HCT116 (cell line): ENCODE measurements around the gene KIAA1549. TPM values are rescaled to one million over a fixed set of nuclear protein-coding genes. Genes with fewer than 3 reads are reported as not detected.
A peak's percentile ranks its signal among the peaks of the same experiment; 100 is the strongest.

Experiments used
- ATAC-seq: fragments of 200-7000 bp; cut with Tn5 transposase; 2 replicates; pipeline ENCODE4 v1.9.1; 2020; ENCODE audit warnings: mild to moderate bottlenecking, moderate library complexity
- BruUV-seq: library from RNA; stranded (reverse); fragments of 400-500 nt; replicated peaks from 2 replicates; lab custom pipeline; 2021; lab: Mats Ljungman, UMichigan
- CTCF ChIA-PET: fragments of 300-600 bp; sonication (Branson Sonifier 250); formaldehyde crosslinking; loops from one replicate; lab custom pipeline; 2021; ENCODE audit warnings: antibody characterized with exemption; lab: Charles Lee
- POLR2A ChIA-PET: fragments of 300-600, 350-600 bp; sonication (Branson Sonifier 250); formaldehyde crosslinking; loops from one replicate; lab custom pipeline; 2021; ENCODE audit warnings: antibody characterized with exemption; lab: Charles Lee
- RAD21 ChIA-PET, 2 experiments: fragments of 300-600 bp; sonication (Branson Sonifier 250); formaldehyde crosslinking; loops; one replicate each; lab custom pipeline; 2023; ENCODE audit warnings: low total read pairs in 2 of 2; ENCODE audit not compliant: uncharacterized antibody in 2 of 2, unreplicated experiment in 2 of 2, low non-redundant PET in 1 of 2; lab: Charles Lee
- DNase-seq: peaks from one replicate; pipeline ENCODE4 v3.0.0-alpha.2; 2010; ENCODE audit warnings: low read depth, low spot score
- H2AFZ ChIP-seq: fragments of 200-600 bp; shearing (Covaris generic), sonication (generic); 2 replicates; pipeline ENCODE4 v1.6.1; 2017; ENCODE audit warnings: low read depth, mixed run types, mixed read lengths, antibody characterized with exemption, low read length; ENCODE audit not compliant: poor library complexity, severe bottlenecking
- H3K27ac ChIP-seq: 2 replicates; pipeline ENCODE4 v1.5.1; 2012; ENCODE audit warnings: low read depth, low read length
- H3K27me3 ChIP-seq: fragments of 200-600 bp; sonication (generic); 2 replicates; pipeline ENCODE4 v1.6.1; 2016; ENCODE audit warnings: mixed run types, low read length, mixed read lengths; ENCODE audit not compliant: insufficient read depth
- H3K36me3 ChIP-seq, 2 experiments: fragments of 200-500 bp in 1 of 2; fragments of 200-600 bp in 1 of 2; sonication (Bioruptor generic) in 1 of 2; sonication (generic) in 1 of 2; 2 replicates each; pipeline versions ENCODE4 v1.5.1 to v1.6.1; 2014 to 2016; ENCODE audit warnings: low read length in 2 of 2, inconsistent platforms in 1 of 2, mixed read lengths in 1 of 2, mixed run types in 1 of 2; ENCODE audit not compliant: insufficient read depth in 2 of 2, control insufficient read depth in 1 of 2
- H3K4me1 ChIP-seq, 2 experiments: fragments of 200-600 bp in 1 of 2; sonication (generic) in 1 of 2; 2 replicates each; pipeline versions ENCODE4 v1.5.1 to v1.6.1; 2012 to 2017; ENCODE audit warnings: low read length in 2 of 2, inconsistent platforms in 1 of 2, mild to moderate bottlenecking in 1 of 2, mixed read lengths in 1 of 2, mixed run types in 1 of 2, moderate library complexity in 1 of 2; ENCODE audit not compliant: insufficient read depth in 2 of 2, control insufficient read depth in 1 of 2
- H3K4me2 ChIP-seq: fragments of 200-600 bp; sonication (generic); 2 replicates; pipeline ENCODE4 v1.6.1; 2017; ENCODE audit warnings: mixed run types, low read length, mixed read lengths
- H3K4me3 ChIP-seq, 2 experiments: fragments of 200-600 bp in 1 of 2; sonication (generic) in 1 of 2; replicated peaks in 1 of 2; 2 replicates each; pipeline ENCODE4 v1.5.1; 2011 to 2016; ENCODE audit warnings: low read length in 2 of 2, control low read depth in 1 of 2, low read depth in 1 of 2, mild to moderate bottlenecking in 1 of 2, mixed read lengths in 1 of 2, mixed run types in 1 of 2
- H3K79me2 ChIP-seq: fragments of 200-600 bp; sonication (generic); 2 replicates; pipeline ENCODE4 v1.6.1; 2017; ENCODE audit warnings: mild to moderate bottlenecking, mixed run types, low read length, moderate library complexity, mixed read lengths; ENCODE audit not compliant: insufficient read depth
- H3K9ac ChIP-seq: fragments of 200-600 bp; sonication (generic); 2 replicates; pipeline ENCODE4 v1.6.1; 2016; ENCODE audit warnings: low read length, mixed read lengths
- H3K9me2 ChIP-seq: fragments of 200-600 bp; sonication (generic), shearing (Covaris generic); 2 replicates; pipeline ENCODE4 v1.6.1; 2017; ENCODE audit warnings: mixed run types, mild to moderate bottlenecking, moderate library complexity; ENCODE audit not compliant: insufficient read depth
- H3K9me3 ChIP-seq, 2 experiments: fragments of 200-500 bp in 1 of 2; fragments of 200-600 bp in 1 of 2; sonication (Bioruptor generic) in 1 of 2; sonication (generic) in 1 of 2; 2 replicates each; pipeline ENCODE4 v1.6.1; 2014 to 2017; ENCODE audit warnings: low read length in 2 of 2, mixed read lengths in 2 of 2, inconsistent platforms in 1 of 2, low read depth in 1 of 2, mild to moderate bottlenecking in 1 of 2, mixed run types in 1 of 2, moderate library complexity in 1 of 2; ENCODE audit not compliant: control insufficient read depth in 1 of 2, insufficient read depth in 1 of 2
- H4K20me1 ChIP-seq: fragments of 200-600 bp; sonication (generic), shearing (Covaris generic); 2 replicates; pipeline ENCODE4 v1.6.1; 2017; ENCODE audit warnings: mixed run types, mild to moderate bottlenecking, moderate library complexity; ENCODE audit not compliant: insufficient read depth
- CEBPB ChIP-seq: IDR thresholded peaks from 2 replicates; pipeline ENCODE4 v1.6.1; 2012; ENCODE audit warnings: low read depth
- EZH2 ChIP-seq: fragments of 200-600 bp; sonication (generic); IDR thresholded peaks from 2 replicates; pipeline ENCODE4 v1.6.1; 2017; ENCODE audit warnings: antibody characterized with exemption, mixed run types
- FOSL1 ChIP-seq: IDR thresholded peaks from 2 replicates; pipeline ENCODE4 v1.6.1; 2012; ENCODE audit warnings: low read depth
- JUND ChIP-seq: IDR thresholded peaks from 2 replicates; pipeline ENCODE4 v1.6.1; 2012
- POLR2A ChIP-seq: IDR thresholded peaks from 2 replicates; pipeline ENCODE4 v1.7.0; 2011; ENCODE audit warnings: borderline replicate concordance; ENCODE audit not compliant: insufficient read depth, insufficient read length; ENCODE audit errors: extremely low read depth
- POLR2AphosphoS5 ChIP-seq: IDR thresholded peaks from 2 replicates; pipeline ENCODE4 v1.6.1; 2011; ENCODE audit warnings: mild to moderate bottlenecking, low read depth, low read length, moderate library complexity
- RAD21 ChIP-seq: IDR thresholded peaks from 2 replicates; pipeline ENCODE4 v1.6.1; 2012; ENCODE audit warnings: low read depth, mild to moderate bottlenecking
- SIN3A ChIP-seq: IDR thresholded peaks from 2 replicates; pipeline ENCODE4 v1.6.1; 2012; ENCODE audit warnings: low read depth
- SP1 ChIP-seq: IDR thresholded peaks from 2 replicates; pipeline ENCODE4 v1.6.1; 2012; ENCODE audit warnings: low read depth
- TCF7L2 ChIP-seq: IDR thresholded peaks from 2 replicates; pipeline ENCODE4 v1.7.0; 2011; ENCODE audit warnings: borderline replicate concordance, inconsistent platforms; ENCODE audit not compliant: insufficient read depth, insufficient read length; ENCODE audit errors: extremely low read depth
- ZFX ChIP-seq: fragments of 450-650 bp; IDR thresholded peaks from 2 replicates; pipeline ENCODE4 v1.6.1; 2017
- intact Hi-C: fragments of 100-400 bp; cut with micrococcal nuclease; formaldehyde crosslinking; loops from 2 replicates; pipeline ENCODE4 v1.10.0; 2022
- total RNA-seq: library from RNA; stranded (reverse); gene quantifications from one replicate; pipeline ENCODE4 v1.2.1, GENCODE V29; 2021; ENCODE audit not compliant: unreplicated experiment
- TF ChIP-seq, protein P1 (sequence below), 3 experiments: fragments of 200-600 bp in 1 of 3; sonication (generic) in 1 of 3; IDR thresholded peaks in 2 of 3; conservative IDR thresholded peaks in 1 of 3; 2 replicates each; pipeline ENCODE4 v1.5.1; 2012 to 2017; ENCODE audit warnings: low read depth in 2 of 3, low read length in 2 of 3, antibody characterized with exemption in 1 of 3, borderline replicate concordance in 1 of 3, control low read depth in 1 of 3, mild to moderate bottlenecking in 1 of 3, mixed read lengths in 1 of 3, mixed run types in 1 of 3, moderate library complexity in 1 of 3; ENCODE audit not compliant: insufficient read depth in 1 of 3
- TF ChIP-seq, protein P2 (sequence below): IDR thresholded peaks from 2 replicates; pipeline ENCODE4 v1.6.1; 2011; ENCODE audit warnings: mild to moderate bottlenecking, low read length, moderate library complexity; ENCODE audit not compliant: insufficient replicate concordance; ENCODE audit errors: extremely low read depth
- TF ChIP-seq, protein P3 (sequence below): IDR thresholded peaks from 2 replicates; pipeline ENCODE4 v1.6.1; 2012

KIAA1549 gene
- total RNA-seq, 1 experiment from 2014 or later, result 3.9 TPM

DNA sequence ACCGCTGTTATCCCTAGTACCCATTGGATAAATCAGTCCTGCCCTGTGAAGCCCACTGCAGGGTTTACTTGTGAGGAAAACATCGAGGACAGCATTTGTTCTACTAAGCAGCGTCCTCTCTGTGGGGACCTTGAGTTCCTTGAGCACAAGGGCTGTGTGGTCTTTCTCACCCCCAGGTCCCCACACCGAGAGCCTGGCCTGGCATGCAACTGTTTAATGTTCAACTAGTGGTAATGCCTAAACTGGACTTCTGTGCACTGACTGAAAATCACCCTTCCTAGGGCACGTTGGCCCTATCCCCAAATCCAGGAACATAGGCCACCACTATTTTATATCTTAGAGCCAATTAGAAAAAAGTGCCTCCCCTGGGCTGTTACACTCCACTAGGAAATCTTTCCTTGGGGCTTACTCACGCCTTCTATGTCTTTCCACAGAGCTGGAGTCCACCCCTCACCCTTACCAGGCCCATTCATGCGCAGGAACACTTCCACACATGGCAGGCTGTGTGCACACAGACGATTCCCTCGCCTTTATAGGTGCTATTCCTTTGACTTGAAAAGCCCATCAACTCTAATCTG lies 185.1 kb downstream of the KIAA1549 start:
- DNase-seq, result no peak
- H3K4me1 ChIP-seq, result no peaks in the 10 kb centered on the region
- no peak overlapping the region for H3K9ac ChIP-seq
- ChIA-PET POLR2A (no interaction called here), RAD21 (interaction anchor here in 1 of 2 experiments (0.7 kb wide), 1 partner anchor 254 kb away, joined by 3 read pairs; no protein-coding TSS in a partner anchor), CTCF (no interaction called here)
- H3K4me3 ChIP-seq, result no peak overlapping the region
- no peaks in the 10 kb centered on the region for H3K9me2 ChIP-seq
- no peak overlapping the region for H2AFZ ChIP-seq
- no peak for ATAC-seq
- intact Hi-C loops, result no loop called here
- no peaks in the 10 kb centered on the region for H3K79me2 ChIP-seq
- BruUV-seq, result no TSS peak
- TF ChIP-seq SIN3A (no peak), POLR2A (no peak), FOSL1 (no peak), ZFX (no peak), RAD21 (no peak), POLR2AphosphoS5 (no peak), EZH2 (no peak)
- TF ChIP-seq, all 23 proteins: peak for 0
- no peak overlapping the region for H3K27ac ChIP-seq
- H3K36me3 ChIP-seq, result no peaks in the 10 kb centered on the region
- no peaks in the 10 kb centered on the region for H3K27me3 ChIP-seq
- no peak overlapping the region for H3K4me2 ChIP-seq
- H3K9me3 ChIP-seq, result no peaks in the 10 kb centered on the region
- no peaks in the 10 kb centered on the region for H4K20me1 ChIP-seq

DNA sequence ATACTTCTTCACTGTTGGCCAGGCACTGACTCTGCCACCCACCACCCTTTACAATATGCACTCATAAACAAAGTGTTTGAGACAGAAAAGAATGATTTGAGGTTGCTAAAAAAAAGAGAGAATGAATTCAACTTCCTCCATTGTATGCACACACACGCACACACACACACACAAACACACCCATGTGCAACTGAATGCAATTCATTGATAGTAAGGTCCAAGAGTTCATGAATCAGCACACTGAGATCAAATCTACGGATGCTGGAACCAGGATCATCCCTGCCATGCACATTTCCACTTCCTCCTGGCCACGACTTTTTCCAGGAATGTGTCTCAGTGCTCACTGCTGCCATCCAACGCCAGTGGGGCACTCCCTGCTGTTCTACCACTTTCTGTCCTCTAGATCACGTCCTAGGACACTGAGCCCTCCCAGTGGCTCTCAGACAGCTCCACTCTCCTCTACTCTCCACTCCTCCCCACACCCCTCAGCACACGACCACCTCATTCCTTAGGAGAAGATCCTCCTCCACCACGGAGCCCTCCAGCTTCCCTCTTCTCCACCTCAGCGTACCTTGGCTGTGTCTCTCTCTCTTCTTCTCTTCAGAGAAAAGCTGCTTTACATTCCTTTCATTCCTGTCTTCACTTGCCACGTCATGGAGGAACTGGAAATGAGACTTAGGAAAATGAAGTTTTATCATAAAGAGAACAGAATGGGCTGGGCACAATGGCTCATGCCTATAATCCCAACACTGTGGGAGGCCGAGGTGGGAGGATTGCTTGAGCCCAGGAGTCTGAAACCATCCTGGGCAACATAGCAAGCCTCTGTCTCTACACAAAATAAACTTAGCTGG lies 195.4 kb downstream of the KIAA1549 start:
- peak; percentile 97 for ATAC-seq
- intact Hi-C loops, result no loop called here
- RAD21 ChIA-PET, result no interaction called here
- TF ChIP-seq CEBPB (no peak), EZH2 (no peak), SP1 (peak; percentile 13; the same call in 1 of the 2 replicates), TCF7L2 (no peak), RAD21 (peak; percentile 40; the same call in 1 of the 2 replicates), POLR2AphosphoS5 (no peak), JUND (no peak)
- TF ChIP-seq, protein P1, sequence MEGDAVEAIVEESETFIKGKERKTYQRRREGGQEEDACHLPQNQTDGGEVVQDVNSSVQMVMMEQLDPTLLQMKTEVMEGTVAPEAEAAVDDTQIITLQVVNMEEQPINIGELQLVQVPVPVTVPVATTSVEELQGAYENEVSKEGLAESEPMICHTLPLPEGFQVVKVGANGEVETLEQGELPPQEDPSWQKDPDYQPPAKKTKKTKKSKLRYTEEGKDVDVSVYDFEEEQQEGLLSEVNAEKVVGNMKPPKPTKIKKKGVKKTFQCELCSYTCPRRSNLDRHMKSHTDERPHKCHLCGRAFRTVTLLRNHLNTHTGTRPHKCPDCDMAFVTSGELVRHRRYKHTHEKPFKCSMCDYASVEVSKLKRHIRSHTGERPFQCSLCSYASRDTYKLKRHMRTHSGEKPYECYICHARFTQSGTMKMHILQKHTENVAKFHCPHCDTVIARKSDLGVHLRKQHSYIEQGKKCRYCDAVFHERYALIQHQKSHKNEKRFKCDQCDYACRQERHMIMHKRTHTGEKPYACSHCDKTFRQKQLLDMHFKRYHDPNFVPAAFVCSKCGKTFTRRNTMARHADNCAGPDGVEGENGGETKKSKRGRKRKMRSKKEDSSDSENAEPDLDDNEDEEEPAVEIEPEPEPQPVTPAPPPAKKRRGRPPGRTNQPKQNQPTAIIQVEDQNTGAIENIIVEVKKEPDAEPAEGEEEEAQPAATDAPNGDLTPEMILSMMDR (IDR thresholded peaks at IDR 0.05 in 2 of 3, conservative IDR thresholded peaks at IDR 0.05 in 1 of 3; ENCODE audit: borderline replicate concordance in 1 of 3, insufficient read depth in 1 of 3, low read depth in 2 of 3, low read length in 2 of 3), result peak; percentile 15 to 36 (median 31); a peak in 2 of 6 replicates
- TF ChIP-seq, protein P2, sequence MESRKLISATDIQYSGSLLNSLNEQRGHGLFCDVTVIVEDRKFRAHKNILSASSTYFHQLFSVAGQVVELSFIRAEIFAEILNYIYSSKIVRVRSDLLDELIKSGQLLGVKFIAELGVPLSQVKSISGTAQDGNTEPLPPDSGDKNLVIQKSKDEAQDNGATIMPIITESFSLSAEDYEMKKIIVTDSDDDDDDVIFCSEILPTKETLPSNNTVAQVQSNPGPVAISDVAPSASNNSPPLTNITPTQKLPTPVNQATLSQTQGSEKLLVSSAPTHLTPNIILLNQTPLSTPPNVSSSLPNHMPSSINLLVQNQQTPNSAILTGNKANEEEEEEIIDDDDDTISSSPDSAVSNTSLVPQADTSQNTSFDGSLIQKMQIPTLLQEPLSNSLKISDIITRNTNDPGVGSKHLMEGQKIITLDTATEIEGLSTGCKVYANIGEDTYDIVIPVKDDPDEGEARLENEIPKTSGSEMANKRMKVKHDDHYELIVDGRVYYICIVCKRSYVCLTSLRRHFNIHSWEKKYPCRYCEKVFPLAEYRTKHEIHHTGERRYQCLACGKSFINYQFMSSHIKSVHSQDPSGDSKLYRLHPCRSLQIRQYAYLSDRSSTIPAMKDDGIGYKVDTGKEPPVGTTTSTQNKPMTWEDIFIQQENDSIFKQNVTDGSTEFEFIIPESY, result no peak
- TF ChIP-seq, protein P3, sequence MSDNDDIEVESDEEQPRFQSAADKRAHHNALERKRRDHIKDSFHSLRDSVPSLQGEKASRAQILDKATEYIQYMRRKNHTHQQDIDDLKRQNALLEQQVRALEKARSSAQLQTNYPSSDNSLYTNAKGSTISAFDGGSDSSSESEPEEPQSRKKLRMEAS, result peak; percentile 50

More for the DNA sequence above, 195.4 kb downstream of the KIAA1549 start:
- Histone ChIP-seq H4K20me1 (no peaks in the 10 kb centered on the region), H3K4me1 (peaks cover 3 to 13% of the 10 kb centered on the region in 2 experiments; a peak in 3 of 4 replicates), H3K27me3 (no peaks in the 10 kb centered on the region), H3K9me2 (no peaks in the 10 kb centered on the region), H3K27ac (0 out of 2 replicates have a peak overlapping the region, but pooled peaks have one; percentile 10), H3K79me2 (no peaks in the 10 kb centered on the region), H3K4me3 (peak overlapping the region in 1 of 2 experiments; percentile 43; a peak in 2 of 4 replicates), H3K9me3 (no peaks in the 10 kb centered on the region), H3K4me2 (peak overlapping the region; percentile 72), H3K36me3 (no peaks in the 10 kb centered on the region), H3K9ac (peak overlapping the region; percentile 46), H2AFZ (peak overlapping the region; percentile 96)
- CTCF ChIA-PET, result no interaction called here
- peak; percentile 39 for DNase-seq
- no TSS peak for BruUV-seq
- POLR2A ChIA-PET, result interaction anchor here (1.4 kb wide), 1 partner anchor 9 kb away, joined by 3 read pairs; no protein-coding TSS in a partner anchor
